ENCODE measurements around the gene TRPV4. TPM values are rescaled to one million over a fixed set of nuclear protein-coding genes. Genes with fewer than 3 reads are reported as not detected.

Gene TRPV4
- total and polyA plus RNA-seq, 2 experiments from 2014 or later: 2.3 to 4.7 TPM

DNA sequence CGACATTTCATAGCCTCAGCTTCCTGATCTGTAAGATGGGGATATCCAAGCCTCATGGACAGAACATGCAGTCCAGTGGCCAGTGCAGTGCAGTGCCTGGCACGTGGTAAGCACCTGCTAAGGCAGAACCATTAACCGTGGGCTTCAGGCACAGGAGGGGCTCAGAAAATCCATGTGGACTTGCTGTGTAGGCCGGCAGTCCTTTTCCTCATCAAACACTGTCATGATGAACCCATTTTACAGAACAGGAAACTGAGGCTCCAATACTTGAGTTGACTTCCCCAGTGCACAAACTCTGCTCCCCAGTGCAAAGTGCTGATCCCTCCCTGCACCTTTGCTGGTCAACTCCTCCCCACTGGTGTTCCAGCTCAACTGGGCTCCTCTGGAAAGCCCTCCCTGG, 18.0 kb downstream of the TRPV4 start:
- WGBS (ENCODE audit: low lambda C conversion rate, missing lambda C conversion rate): 97% methylated on average over 4 of the region's 4 CpGs
- no peaks in the 10 kb centered on the region for H3K4me1 ChIP-seq (ENCODE audit: insufficient read depth)
- no peaks in the 10 kb centered on the region for H3K36me3 ChIP-seq (replicated peaks; ENCODE audit: insufficient read depth, low read depth)
- H4K20me1 ChIP-seq (ENCODE audit: insufficient read depth, poor library complexity, severe bottlenecking): no peaks in the 10 kb centered on the region
- TF ChIP-seq, protein P1, sequence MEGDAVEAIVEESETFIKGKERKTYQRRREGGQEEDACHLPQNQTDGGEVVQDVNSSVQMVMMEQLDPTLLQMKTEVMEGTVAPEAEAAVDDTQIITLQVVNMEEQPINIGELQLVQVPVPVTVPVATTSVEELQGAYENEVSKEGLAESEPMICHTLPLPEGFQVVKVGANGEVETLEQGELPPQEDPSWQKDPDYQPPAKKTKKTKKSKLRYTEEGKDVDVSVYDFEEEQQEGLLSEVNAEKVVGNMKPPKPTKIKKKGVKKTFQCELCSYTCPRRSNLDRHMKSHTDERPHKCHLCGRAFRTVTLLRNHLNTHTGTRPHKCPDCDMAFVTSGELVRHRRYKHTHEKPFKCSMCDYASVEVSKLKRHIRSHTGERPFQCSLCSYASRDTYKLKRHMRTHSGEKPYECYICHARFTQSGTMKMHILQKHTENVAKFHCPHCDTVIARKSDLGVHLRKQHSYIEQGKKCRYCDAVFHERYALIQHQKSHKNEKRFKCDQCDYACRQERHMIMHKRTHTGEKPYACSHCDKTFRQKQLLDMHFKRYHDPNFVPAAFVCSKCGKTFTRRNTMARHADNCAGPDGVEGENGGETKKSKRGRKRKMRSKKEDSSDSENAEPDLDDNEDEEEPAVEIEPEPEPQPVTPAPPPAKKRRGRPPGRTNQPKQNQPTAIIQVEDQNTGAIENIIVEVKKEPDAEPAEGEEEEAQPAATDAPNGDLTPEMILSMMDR (IDR thresholded peaks at IDR 0.05; ENCODE audit: poor library complexity): no peak
- H3K4me2 ChIP-seq: no peak overlapping the region
- H3K27me3 ChIP-seq: no peaks in the 10 kb centered on the region
- H3K79me2 ChIP-seq: no peaks in the 10 kb centered on the region
- no peak overlapping the region for H3K27ac ChIP-seq
- H2AFZ ChIP-seq: no peak overlapping the region
- no peaks in the 10 kb centered on the region for H3K9me3 ChIP-seq (ENCODE audit: low read depth)
- H3K4me3 ChIP-seq: no peak overlapping the region
- DNase-seq (ENCODE audit: low spot score): no peak
- H3K9me2 ChIP-seq (replicated peaks; ENCODE audit: insufficient read depth): no peaks in the 10 kb centered on the region

DNA sequence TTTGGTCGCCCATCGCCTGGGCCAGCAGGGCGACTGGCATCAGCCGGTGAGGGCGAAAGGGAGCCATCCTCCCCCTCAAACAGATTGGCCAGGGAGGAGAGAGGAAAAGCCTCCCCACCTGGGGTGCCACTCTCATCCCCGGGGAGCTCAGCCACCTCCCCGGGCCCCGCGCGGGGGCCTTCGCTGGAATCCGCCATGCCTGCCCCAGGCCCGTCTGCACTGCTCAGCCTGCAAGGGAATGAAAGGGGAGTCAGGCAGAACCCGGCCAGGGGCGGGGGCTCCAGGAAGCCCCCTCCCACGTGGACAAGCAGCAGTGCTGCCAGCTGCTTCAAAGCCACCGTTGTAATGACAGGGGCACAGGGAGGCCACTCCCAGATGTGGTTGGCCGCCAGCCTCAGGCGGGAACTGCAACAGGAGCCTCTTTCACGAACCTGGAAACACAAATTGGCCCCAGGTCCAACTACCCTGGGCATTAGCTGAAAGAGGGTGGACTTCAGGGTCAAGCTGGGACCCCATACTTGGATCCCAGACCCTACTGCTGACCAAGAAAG, 18.5 kb downstream of the TRPV4 start:
- H3K36me3 ChIP-seq (replicated peaks; ENCODE audit: insufficient read depth, low read depth): no peaks in the 10 kb centered on the region
- DNase-seq (ENCODE audit: low spot score): no peak
- no peaks in the 10 kb centered on the region for H3K4me1 ChIP-seq (ENCODE audit: insufficient read depth)
- H2AFZ ChIP-seq: no peak overlapping the region
- H3K4me3 ChIP-seq: no peak overlapping the region
- no peak overlapping the region for H3K27ac ChIP-seq
- no peak overlapping the region for H3K4me2 ChIP-seq
- no peaks in the 10 kb centered on the region for H4K20me1 ChIP-seq (ENCODE audit: insufficient read depth, poor library complexity, severe bottlenecking)
- 90% methylated on average over 20 of the region's 20 CpGs for WGBS (ENCODE audit: low lambda C conversion rate, missing lambda C conversion rate)
- H3K79me2 ChIP-seq: no peaks in the 10 kb centered on the region
- no peaks in the 10 kb centered on the region for H3K9me3 ChIP-seq (ENCODE audit: low read depth)
- no peaks in the 10 kb centered on the region for H3K27me3 ChIP-seq
- TF ChIP-seq EZH2 (IDR thresholded peaks at IDR 0.05; ENCODE audit: borderline replicate concordance) (no peak), EZH2phosphoT487 (IDR thresholded peaks at IDR 0.05; ENCODE audit: low read depth, severe bottlenecking, unreplicated experiment) (no peak)
- TF ChIP-seq, protein P1 (IDR thresholded peaks at IDR 0.05; ENCODE audit: poor library complexity): no peak
- H3K9me2 ChIP-seq (replicated peaks; ENCODE audit: insufficient read depth): no peaks in the 10 kb centered on the region

DNA sequence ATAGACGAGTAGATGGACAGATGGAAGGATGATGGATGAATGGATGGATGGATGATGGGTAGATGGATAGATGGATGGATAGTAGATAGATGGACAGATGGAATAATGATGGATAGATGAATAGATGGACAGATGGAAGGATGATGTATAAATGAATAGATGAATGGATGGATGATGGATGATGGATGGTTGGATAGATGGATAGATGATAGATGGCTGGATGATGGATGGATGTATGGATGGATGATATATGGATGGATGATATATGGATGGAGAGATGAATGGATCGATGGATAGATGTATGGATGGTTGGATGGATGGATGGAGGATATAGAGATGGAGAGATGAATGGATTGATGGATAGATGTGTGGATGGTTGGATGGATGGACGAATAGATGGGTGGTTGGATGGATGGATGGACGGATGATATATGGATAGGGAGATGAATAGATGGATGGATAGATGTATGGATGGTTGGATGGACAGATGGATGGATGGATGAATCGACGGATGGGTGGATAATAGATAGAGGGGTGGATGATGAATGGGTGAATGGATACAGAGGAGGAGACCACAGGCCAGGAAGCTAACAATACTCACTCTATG, 19.3 kb downstream of the TRPV4 start:
- Histone ChIP-seq H3K4me1 (ENCODE audit: insufficient read depth) (no peaks in the 10 kb centered on the region), H3K4me2 (no peak overlapping the region), H3K36me3 (replicated peaks; ENCODE audit: insufficient read depth, low read depth) (no peaks in the 10 kb centered on the region), H3K4me3 (no peak overlapping the region), H4K20me1 (ENCODE audit: insufficient read depth, poor library complexity, severe bottlenecking) (no peaks in the 10 kb centered on the region), H3K9me3 (ENCODE audit: low read depth) (no peaks in the 10 kb centered on the region), H2AFZ (no peak overlapping the region), H3K79me2 (no peaks in the 10 kb centered on the region), H3K9me2 (replicated peaks; ENCODE audit: insufficient read depth) (no peaks in the 10 kb centered on the region), H3K27ac (no peak overlapping the region), H3K27me3 (no peaks in the 10 kb centered on the region)
- DNase-seq (ENCODE audit: low spot score): no peak
- WGBS (ENCODE audit: low lambda C conversion rate, missing lambda C conversion rate): 96% methylated on average over 6 of the region's 6 CpGs
- TF ChIP-seq EZH2 (IDR thresholded peaks at IDR 0.05; ENCODE audit: borderline replicate concordance): no peak
- TF ChIP-seq, protein P1 (IDR thresholded peaks at IDR 0.05; ENCODE audit: poor library complexity): no peak
- TF ChIP-seq EZH2phosphoT487 (IDR thresholded peaks at IDR 0.05; ENCODE audit: low read depth, severe bottlenecking, unreplicated experiment): no peak

Measured in hepatocyte (in vitro differentiated cells).